K562 (cell line): ENCODE results near the gene OCA2. TPM values are rescaled to one million over a fixed set of nuclear protein-coding genes. Genes with fewer than 3 reads are reported as not detected.

Experiments used
- ATAC-seq: fragments of 200-7000 bp; cut with Tn5 transposase; 3 replicates; pipeline ENCODE4 v1.9.1; 2020; ENCODE audit warnings: moderate library complexity
- BruUV-seq: library from RNA; stranded (reverse); fragments of 400-500 nt; replicated peaks from 2 replicates; lab custom pipeline; 2021; lab: Mats Ljungman, UMichigan
- CTCF ChIA-PET: fragments of 300-600 bp; formaldehyde crosslinking; extraction: SDS; loops from one replicate; lab custom pipeline; 2021; ENCODE audit warnings: low intra/inter-chr PET ratio; lab: Yijun Ruan, JAX
- POLR2A ChIA-PET: fragments of 300-600, 350-650 bp; sonication (Branson Sonifier 250); formaldehyde crosslinking; extraction: SDS; loops from one replicate; lab custom pipeline; 2021; ENCODE audit warnings: antibody characterized with exemption, inconsistent platforms; lab: Yijun Ruan, JAX
- DNase-seq, 4 experiments: peaks; one replicate each; pipeline versions ENCODE4 v3.0.0 to v3.0.0-alpha.2; 2011 to 2018; ENCODE audit warnings: low spot score in 3 of 4, mixed read lengths in 3 of 4; ENCODE audit errors: extremely low read depth in 1 of 4
- FAIRE-seq: peaks from 2 replicates; lab custom pipeline; 2011; peaks lifted over from hg19 to GRCh38; lab: Jason Lieb, UNC
- H2AFZ ChIP-seq: 2 replicates; pipeline ENCODE4 v1.6.0; 2011; ENCODE audit warnings: low read depth, low read length, control low read depth, inconsistent platforms
- H3K27ac ChIP-seq: fragments of 200-600 bp; 3 replicates; pipeline ENCODE4 v1.8.0; 2011; ENCODE audit warnings: low read depth, mild to moderate bottlenecking, control low read depth, inconsistent platforms, low read length, moderate library complexity, mixed read lengths; ENCODE audit errors: extremely low read depth
- H3K27me3 ChIP-seq, 2 experiments: fragments of 300-600 bp in 1 of 2; 2 replicates in 1 of 2; 3 replicates in 1 of 2; pipeline versions ENCODE4 v1.6.0 to v1.8.0; 2011; ENCODE audit warnings: inconsistent platforms in 2 of 2, low read length in 2 of 2, mild to moderate bottlenecking in 1 of 2, mixed read lengths in 1 of 2, moderate library complexity in 1 of 2; ENCODE audit not compliant: control insufficient read depth in 2 of 2, insufficient read depth in 2 of 2
- H3K36me3 ChIP-seq: fragments of 300-600 bp; 3 replicates; pipeline ENCODE4 v1.8.0; 2011; ENCODE audit warnings: mild to moderate bottlenecking, low read length, inconsistent platforms; ENCODE audit not compliant: control insufficient read depth, insufficient read depth
- H3K4me1 ChIP-seq, 2 experiments: fragments of 200-600 bp in 1 of 2; replicated peaks in 1 of 2; 2 replicates in 1 of 2; 3 replicates in 1 of 2; pipeline versions ENCODE4 v1.5.1 to v1.8.0; 2011; ENCODE audit warnings: inconsistent platforms in 2 of 2, low read length in 2 of 2, mild to moderate bottlenecking in 1 of 2, mixed read lengths in 1 of 2, moderate library complexity in 1 of 2; ENCODE audit not compliant: control insufficient read depth in 2 of 2, insufficient read depth in 2 of 2
- H3K4me2 ChIP-seq: 2 replicates; pipeline ENCODE4 v1.6.1; 2011; ENCODE audit warnings: low read length, control low read depth, inconsistent platforms, mixed read lengths; ENCODE audit not compliant: insufficient read depth
- H3K4me3 ChIP-seq: fragments of 200-600 bp; sonication (generic), shearing (Covaris generic); 2 replicates; pipeline ENCODE4 v1.5.1; 2016; ENCODE audit warnings: control low read depth, inconsistent platforms
- H3K79me2 ChIP-seq: fragments of 200-600 bp; 3 replicates; pipeline ENCODE4 v1.8.0; 2011; ENCODE audit warnings: low read length, inconsistent platforms; ENCODE audit not compliant: control insufficient read depth, insufficient read depth
- H3K9ac ChIP-seq, 2 experiments: 2 replicates each; pipeline versions ENCODE4 v1.6.0 to v1.6.1; 2011; ENCODE audit warnings: low read depth in 2 of 2, low read length in 2 of 2, control low read depth in 1 of 2, inconsistent platforms in 1 of 2, mild to moderate bottlenecking in 1 of 2, mixed read lengths in 1 of 2; ENCODE audit not compliant: insufficient read depth in 1 of 2
- H3K9me1 ChIP-seq: one replicate; pipeline ENCODE4 v1.6.0; 2011; ENCODE audit warnings: inconsistent platforms, mild to moderate bottlenecking, low read length, moderate library complexity; ENCODE audit not compliant: control insufficient read depth, insufficient read depth
- H3K9me3 ChIP-seq: replicated peaks from 2 replicates; pipeline ENCODE4 v1.5.1; 2011; ENCODE audit warnings: low read depth, low read length, inconsistent platforms; ENCODE audit not compliant: control insufficient read depth, insufficient read depth
- H4K20me1 ChIP-seq: replicated peaks from 2 replicates; pipeline ENCODE4 v1.6.1; 2011; ENCODE audit warnings: low read length, inconsistent platforms, mixed read lengths; ENCODE audit not compliant: control insufficient read depth, insufficient read depth
- ZNF121 ChIP-seq: sonication (generic); formaldehyde crosslinking; conservative IDR thresholded peaks from 2 replicates; pipeline ENCODE4 v1.8.0; 2022; ENCODE audit warnings: missing genetic modification reagents
- ZNF197 ChIP-seq: fragments of 200-800 bp; sonication (Bioruptor generic); IDR thresholded peaks from 2 replicates; pipeline ENCODE4 v1.6.1; 2016; ENCODE audit warnings: low read depth, missing genetic modification characterization, missing compliant biosample characterization
- ZSCAN29 ChIP-seq: fragments of 450-650 bp; IDR thresholded peaks from 2 replicates; pipeline ENCODE4 v1.6.1; 2017
- WGBS: fragments of 100-300 bp; shearing (Covaris generic); methylation state at CpG from one replicate; pipeline ENCODE4 v1.1.6; 2016; ENCODE audit warnings: low coverage, mixed read lengths; ENCODE audit not compliant: insufficient coverage; ENCODE audit errors: missing lambda C conversion rate; 5-methylcytosine and 5-hydroxymethylcytosine counted together
- in situ Hi-C: fragments of 300-500 bp; cut with MboI; formaldehyde crosslinking; loops from 4 replicates; pipeline ENCODE4 v1.15.0; 2018; ENCODE audit warnings: inconsistent platforms, mixed read lengths
- intact Hi-C: fragments of 100-400 bp; cut with micrococcal nuclease; formaldehyde crosslinking; loops from 2 replicates; pipeline ENCODE4 v1.14.2; 2022
- polyA plus RNA-seq, 8 experiments: library from polyadenylated mRNA; depleted of rRNA in 4 of 8; stranded (reverse) in 5 of 8; unstranded in 3 of 8; fragments of >200 nt; fragmentation: Nextera tagmentation in 2 of 8; fragmentation: Illumina TruSeq in 1 of 8; extraction: Ambion mirVana in 2 of 8; extraction: Trizol in 1 of 8; gene quantifications; 2 replicates each; pipeline versions ENCODE4 v1.2.1 to v1.2.3, GENCODE V29; 2011 to 2014; ENCODE audit warnings: inconsistent platforms in 1 of 8, missing spikeins in 1 of 8
- total RNA-seq, 7 experiments: library from RNA; depleted of rRNA in 6 of 7; stranded (reverse); fragments of >200 nt in 6 of 7; fragmentation: Illumina TruSeq in 2 of 7; extraction: Trizol in 2 of 7; gene quantifications; 2 replicates each; pipeline versions ENCODE4 v1.2.1 to v1.2.3, GENCODE V29; 2011 to 2021; ENCODE audit warnings: low replicate concordance in 1 of 7
- TF ChIP-seq, protein P1 (sequence below): fragments of 450-650 bp; IDR thresholded peaks from 2 replicates; pipeline ENCODE4 v1.6.1; 2016; ENCODE audit warnings: low read depth
- TF ChIP-seq, protein P2 (sequence below), 2 experiments: IDR thresholded peaks; 2 replicates each; pipeline ENCODE4 v1.6.1; 2011; ENCODE audit warnings: borderline replicate concordance in 1 of 2, control low read depth in 1 of 2, low read depth in 1 of 2, low read length in 1 of 2, mild to moderate bottlenecking in 1 of 2, mixed read lengths in 1 of 2, moderate library complexity in 1 of 2; ENCODE audit not compliant: insufficient read depth in 1 of 2, insufficient read length in 1 of 2, poor library complexity in 1 of 2, severe bottlenecking in 1 of 2; ENCODE audit errors: extremely low read depth in 1 of 2
- TF ChIP-seq, protein P3 (sequence below): fragments of 250-450 bp; sonication (Bioruptor Pico); IDR thresholded peaks from 2 replicates; pipeline ENCODE4 v1.5.0; 2021; ENCODE audit warnings: mild to moderate bottlenecking, borderline replicate concordance
- TF ChIP-seq, protein P4 (sequence below): fragments of 450-650 bp; IDR thresholded peaks from 2 replicates; pipeline ENCODE4 v1.6.1; 2017; ENCODE audit warnings: mild to moderate bottlenecking, moderate library complexity

Gene OCA2
- total and polyA plus RNA-seq, 9 of the 15 experiments (the other 6 are each of a cell fraction or from before 2014, with no cell fraction given), result 0.07 to 0.59 (median 0.17) TPM; not detected in 1

DNA sequence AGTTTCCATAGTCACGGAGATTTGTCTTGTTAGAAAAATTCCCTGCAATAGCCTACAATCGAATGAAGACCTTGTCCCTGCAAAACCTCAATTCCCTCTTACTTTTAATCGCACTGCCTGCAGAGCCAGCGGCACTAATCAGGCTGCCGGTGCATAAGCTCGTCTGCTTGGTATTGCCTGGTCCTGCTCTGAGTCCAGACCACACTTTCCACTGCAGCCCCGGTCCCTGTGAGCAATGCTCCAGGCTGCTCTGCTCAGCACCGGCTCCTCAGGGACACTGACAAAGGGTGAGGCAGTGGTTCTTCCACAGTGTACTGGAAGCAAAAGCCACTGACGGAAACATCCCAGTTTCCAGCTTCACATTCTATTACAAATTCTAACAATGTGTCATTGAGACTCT, 164.3 kb downstream of the OCA2 start (continued):
- TF ChIP-seq ZNF197 (CRISPR knock-in tag), result no peak

DNA sequence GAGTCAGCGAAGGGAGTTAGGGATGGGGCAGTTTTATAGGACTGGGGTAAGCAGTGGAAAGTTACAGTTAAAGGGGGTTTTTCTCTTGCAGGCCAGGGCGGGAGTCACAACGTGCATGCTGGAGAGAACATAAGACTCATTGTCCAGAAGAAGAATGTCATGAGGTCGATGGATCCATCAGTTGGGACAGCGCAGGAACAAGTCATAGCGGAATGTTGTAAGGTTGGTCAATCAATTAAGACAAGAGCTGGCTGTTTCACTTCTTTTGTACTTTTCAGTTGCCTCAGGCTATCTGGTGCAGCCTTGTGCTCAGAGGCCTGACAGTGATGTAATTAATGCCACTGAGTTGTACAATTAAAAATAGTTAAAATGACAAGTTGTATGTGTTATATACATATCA, 165.6 kb downstream of the OCA2 start:
- CTCF ChIA-PET, result no interaction called here
- Histone ChIP-seq H3K36me3 (no peaks in the 10 kb centered on the region), H3K4me1 (no peaks in the 10 kb centered on the region), H3K4me2 (no peak overlapping the region), H3K9ac (no peak overlapping the region), H3K27me3 (no peaks in the 10 kb centered on the region; a peak in 1 of 5 replicates), H3K9me3 (no peaks in the 10 kb centered on the region), H4K20me1 (no peaks in the 10 kb centered on the region), H3K9me1 (no peaks in the 10 kb centered on the region), H3K79me2 (no peaks in the 10 kb centered on the region), H2AFZ (no peak overlapping the region), H3K27ac (no peak overlapping the region), H3K4me3 (no peak overlapping the region)
- in situ Hi-C loops (no loop called here), intact Hi-C loops (no loop called here)
- BruUV-seq, result no TSS peak
- ATAC-seq, result no peak
- no peak for FAIRE-seq
- WGBS, result 1% methylated on average over 6 of the region's 6 CpGs
- DNase-seq, result no peak
- POLR2A ChIA-PET, result no interaction called here
- TF ChIP-seq, protein P1, sequence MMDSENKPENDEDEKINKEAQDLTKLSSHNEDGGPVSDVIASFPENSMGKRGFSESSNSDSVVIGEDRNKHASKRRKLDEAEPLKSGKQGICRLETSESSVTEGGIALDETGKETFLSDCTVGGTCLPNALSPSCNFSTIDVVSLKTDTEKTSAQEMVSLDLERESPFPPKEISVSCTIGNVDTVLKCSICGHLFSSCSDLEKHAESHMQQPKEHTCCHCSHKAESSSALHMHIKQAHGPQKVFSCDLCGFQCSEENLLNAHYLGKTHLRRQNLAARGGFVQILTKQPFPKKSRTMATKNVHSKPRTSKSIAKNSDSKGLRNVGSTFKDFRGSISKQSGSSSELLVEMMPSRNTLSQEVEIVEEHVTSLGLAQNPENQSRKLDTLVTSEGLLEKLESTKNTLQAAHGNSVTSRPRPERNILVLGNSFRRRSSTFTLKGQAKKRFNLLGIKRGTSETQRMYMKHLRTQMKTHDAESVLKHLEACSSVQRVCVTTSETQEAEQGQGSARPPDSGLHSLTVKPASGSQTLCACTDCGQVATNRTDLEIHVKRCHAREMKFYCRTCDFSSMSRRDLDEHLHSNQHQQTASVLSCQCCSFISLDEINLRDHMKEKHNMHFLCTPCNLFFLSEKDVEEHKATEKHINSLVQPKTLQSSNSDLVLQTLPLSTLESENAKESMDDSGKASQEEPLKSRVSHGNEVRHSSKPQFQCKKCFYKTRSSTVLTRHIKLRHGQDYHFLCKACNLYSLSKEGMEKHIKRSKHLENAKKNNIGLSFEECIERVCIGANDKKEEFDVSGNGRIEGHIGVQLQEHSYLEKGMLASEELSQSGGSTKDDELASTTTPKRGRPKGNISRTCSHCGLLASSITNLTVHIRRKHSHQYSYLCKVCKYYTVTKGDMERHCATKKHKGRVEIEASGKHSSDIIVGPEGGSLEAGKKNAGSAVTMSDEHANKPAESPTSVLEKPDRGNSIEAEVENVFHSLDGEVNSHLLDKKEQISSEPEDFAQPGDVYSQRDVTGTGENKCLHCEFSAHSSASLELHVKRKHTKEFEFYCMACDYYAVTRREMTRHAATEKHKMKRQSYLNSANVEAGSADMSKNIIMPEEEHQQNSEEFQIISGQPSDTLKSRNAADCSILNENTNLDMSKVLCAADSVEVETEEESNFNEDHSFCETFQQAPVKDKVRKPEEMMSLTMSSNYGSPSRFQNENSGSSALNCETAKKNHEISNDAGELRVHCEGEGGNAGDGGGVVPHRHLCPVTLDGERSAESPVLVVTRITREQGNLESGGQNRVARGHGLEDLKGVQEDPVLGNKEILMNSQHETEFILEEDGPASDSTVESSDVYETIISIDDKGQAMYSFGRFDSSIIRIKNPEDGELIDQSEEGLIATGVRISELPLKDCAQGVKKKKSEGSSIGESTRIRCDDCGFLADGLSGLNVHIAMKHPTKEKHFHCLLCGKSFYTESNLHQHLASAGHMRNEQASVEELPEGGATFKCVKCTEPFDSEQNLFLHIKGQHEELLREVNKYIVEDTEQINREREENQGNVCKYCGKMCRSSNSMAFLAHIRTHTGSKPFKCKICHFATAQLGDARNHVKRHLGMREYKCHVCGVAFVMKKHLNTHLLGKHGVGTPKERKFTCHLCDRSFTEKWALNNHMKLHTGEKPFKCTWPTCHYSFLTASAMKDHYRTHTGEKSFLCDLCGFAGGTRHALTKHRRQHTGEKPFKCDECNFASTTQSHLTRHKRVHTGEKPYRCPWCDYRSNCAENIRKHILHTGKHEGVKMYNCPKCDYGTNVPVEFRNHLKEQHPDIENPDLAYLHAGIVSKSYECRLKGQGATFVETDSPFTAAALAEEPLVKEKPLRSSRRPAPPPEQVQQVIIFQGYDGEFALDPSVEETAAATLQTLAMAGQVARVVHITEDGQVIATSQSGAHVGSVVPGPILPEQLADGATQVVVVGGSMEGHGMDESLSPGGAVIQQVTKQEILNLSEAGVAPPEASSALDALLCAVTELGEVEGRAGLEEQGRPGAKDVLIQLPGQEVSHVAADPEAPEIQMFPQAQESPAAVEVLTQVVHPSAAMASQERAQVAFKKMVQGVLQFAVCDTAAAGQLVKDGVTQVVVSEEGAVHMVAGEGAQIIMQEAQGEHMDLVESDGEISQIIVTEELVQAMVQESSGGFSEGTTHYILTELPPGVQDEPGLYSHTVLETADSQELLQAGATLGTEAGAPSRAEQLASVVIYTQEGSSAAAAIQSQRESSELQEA, result no peak
- TF ChIP-seq, protein P2, sequence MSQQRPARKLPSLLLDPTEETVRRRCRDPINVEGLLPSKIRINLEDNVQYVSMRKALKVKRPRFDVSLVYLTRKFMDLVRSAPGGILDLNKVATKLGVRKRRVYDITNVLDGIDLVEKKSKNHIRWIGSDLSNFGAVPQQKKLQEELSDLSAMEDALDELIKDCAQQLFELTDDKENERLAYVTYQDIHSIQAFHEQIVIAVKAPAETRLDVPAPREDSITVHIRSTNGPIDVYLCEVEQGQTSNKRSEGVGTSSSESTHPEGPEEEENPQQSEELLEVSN (IDR thresholded peaks at IDR 0.05; ENCODE audit: borderline replicate concordance in 1 of 2, extremely low read depth in 1 of 2, insufficient read depth in 1 of 2, insufficient read length in 1 of 2, low read depth in 1 of 2, low read length in 1 of 2, poor library complexity in 1 of 2, severe bottlenecking in 1 of 2), result no peak
- TF ChIP-seq, protein P3, sequence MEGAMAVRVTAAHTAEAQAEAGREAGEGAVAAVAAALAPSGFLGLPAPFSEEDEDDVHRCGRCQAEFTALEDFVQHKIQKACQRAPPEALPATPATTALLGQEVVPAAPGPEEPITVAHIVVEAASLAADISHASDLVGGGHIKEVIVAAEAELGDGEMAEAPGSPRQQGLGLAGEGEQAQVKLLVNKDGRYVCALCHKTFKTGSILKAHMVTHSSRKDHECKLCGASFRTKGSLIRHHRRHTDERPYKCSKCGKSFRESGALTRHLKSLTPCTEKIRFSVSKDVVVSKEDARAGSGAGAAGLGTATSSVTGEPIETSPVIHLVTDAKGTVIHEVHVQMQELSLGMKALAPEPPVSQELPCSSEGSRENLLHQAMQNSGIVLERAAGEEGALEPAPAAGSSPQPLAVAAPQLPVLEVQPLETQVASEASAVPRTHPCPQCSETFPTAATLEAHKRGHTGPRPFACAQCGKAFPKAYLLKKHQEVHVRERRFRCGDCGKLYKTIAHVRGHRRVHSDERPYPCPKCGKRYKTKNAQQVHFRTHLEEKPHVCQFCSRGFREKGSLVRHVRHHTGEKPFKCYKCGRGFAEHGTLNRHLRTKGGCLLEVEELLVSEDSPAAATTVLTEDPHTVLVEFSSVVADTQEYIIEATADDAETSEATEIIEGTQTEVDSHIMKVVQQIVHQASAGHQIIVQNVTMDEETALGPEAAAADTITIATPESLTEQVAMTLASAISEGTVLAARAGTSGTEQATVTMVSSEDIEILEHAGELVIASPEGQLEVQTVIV (CRISPR knock-in tag), result no peak
- TF ChIP-seq ZNF121 (no peak), ZSCAN29 (no peak)
- TF ChIP-seq, protein P4, sequence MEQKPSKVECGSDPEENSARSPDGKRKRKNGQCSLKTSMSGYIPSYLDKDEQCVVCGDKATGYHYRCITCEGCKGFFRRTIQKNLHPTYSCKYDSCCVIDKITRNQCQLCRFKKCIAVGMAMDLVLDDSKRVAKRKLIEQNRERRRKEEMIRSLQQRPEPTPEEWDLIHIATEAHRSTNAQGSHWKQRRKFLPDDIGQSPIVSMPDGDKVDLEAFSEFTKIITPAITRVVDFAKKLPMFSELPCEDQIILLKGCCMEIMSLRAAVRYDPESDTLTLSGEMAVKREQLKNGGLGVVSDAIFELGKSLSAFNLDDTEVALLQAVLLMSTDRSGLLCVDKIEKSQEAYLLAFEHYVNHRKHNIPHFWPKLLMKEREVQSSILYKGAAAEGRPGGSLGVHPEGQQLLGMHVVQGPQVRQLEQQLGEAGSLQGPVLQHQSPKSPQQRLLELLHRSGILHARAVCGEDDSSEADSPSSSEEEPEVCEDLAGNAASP, result no peak
